ENCODE results near the gene DSCAM.

DNA sequence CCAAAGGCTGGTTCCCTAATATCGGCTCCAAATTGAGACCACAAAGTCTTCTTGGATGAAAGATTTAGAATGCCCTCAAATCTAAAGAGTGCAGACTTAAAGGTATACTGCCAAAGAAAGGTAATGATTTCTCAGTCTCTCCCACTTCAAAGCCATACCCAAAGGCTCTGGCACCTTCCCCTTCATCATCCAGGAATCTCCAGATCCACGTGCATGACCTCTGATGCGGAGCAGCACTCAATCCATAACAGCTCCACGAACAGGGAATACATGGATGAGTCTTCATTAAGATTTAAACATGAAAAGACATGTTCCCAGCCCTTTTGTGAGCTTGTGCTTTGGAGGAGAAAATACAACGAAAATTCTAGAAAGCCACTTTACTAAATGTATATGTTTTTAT lies 453.9 kb downstream of the DSCAM start:
- TF ChIP-seq CTCF (IDR thresholded peaks at IDR 0.05) (no peak), POLR2A (IDR thresholded peaks at IDR 0.05) (no peak)
